ENCODE measurements around the gene VWA5A. TPM values are rescaled to one million over a fixed set of nuclear protein-coding genes. Genes with fewer than 3 reads are reported as not detected.

Gene VWA5A
- total RNA-seq, 1 donor from 2014 or later: 7.6 TPM

GRCh38 chr11:124113890-124114289 is 1.4 kb upstream of the VWA5A start:
- H3K4me3 ChIP-seq: no peak overlapping the region
- DNase-seq (ENCODE audit: low spot score in 2 of 2): no peak
- intact Hi-C loops (cut with DNase I): loop anchor here (2.0 to 10.0 kb wide), 5 partner anchors 81 to 2001 kb away; partner anchors contain the start of genes SIAE, SPA17, STT3A and TMEM218
- no peak overlapping the region for H3K27ac ChIP-seq
- no peaks in the 10 kb centered on the region for H3K27me3 ChIP-seq
- no peak for TF ChIP-seq CTCF (IDR thresholded peaks at IDR 0.05)
- H3K4me1 ChIP-seq: peaks cover 0 to 6% of the 10 kb centered on the region in 2 donors
- H3K9me3 ChIP-seq: no peaks in the 10 kb centered on the region
- H3K36me3 ChIP-seq: peaks cover 14 to 15% of the 10 kb centered on the region in 2 donors

GRCh38 chr11:124115782-124116616 is 749 bp downstream of the VWA5A start:
- no peaks in the 10 kb centered on the region for H3K9me3 ChIP-seq
- H3K4me1 ChIP-seq: peaks cover 0 to 6% of the 10 kb centered on the region in 2 donors
- peaks cover 26 to 36% of the 10 kb centered on the region in 2 donors for H3K36me3 ChIP-seq
- H3K4me3 ChIP-seq: peak overlapping the region; percentile 49 to 72
- H3K27me3 ChIP-seq: no peaks in the 10 kb centered on the region
- no peak for TF ChIP-seq CTCF (IDR thresholded peaks at IDR 0.05)
- H3K27ac ChIP-seq: peak overlapping the region; percentile 57 to 61
- intact Hi-C loops (cut with DNase I): loop anchor here (2.0 to 10.0 kb wide), 5 partner anchors 79 to 1999 kb away; partner anchors contain the start of genes SIAE, SPA17, STT3A and TMEM218
- no peak for DNase-seq (ENCODE audit: low spot score in 2 of 2)

- no peak for TF ChIP-seq CTCF (IDR thresholded peaks at IDR 0.05)
- Histone ChIP-seq H3K27me3 (no peaks in the 10 kb centered on the region), H3K27ac (no peak overlapping the region), H3K36me3 (peaks cover 48 to 61% of the 10 kb centered on the region in 2 donors), H3K9me3 (no peaks in the 10 kb centered on the region), H3K4me3 (no peak overlapping the region), H3K4me1 (peaks cover 0 to 6% of the 10 kb centered on the region in 2 donors)
- intact Hi-C loops (cut with DNase I): loop anchor here (10.0 kb wide), 4 partner anchors 556 to 1996 kb away; partner anchors contain the start of genes SIAE, SPA17, STT3A and TMEM218
- no peak for DNase-seq (ENCODE audit: low spot score in 2 of 2)
Observed at GRCh38 chr11:124119103-124119502, 3.9 kb downstream of the VWA5A start.

- no peak overlapping the region for H3K4me3 ChIP-seq
- peaks cover 63 to 73% of the 10 kb centered on the region in 2 donors for H3K36me3 ChIP-seq
- H3K27ac ChIP-seq: no peak overlapping the region
- no peaks in the 10 kb centered on the region for H3K27me3 ChIP-seq
- DNase-seq (ENCODE audit: low spot score in 2 of 2): no peak
- intact Hi-C loops (cut with DNase I): no loop called here
- H3K4me1 ChIP-seq: peaks cover 0 to 3% of the 10 kb centered on the region in 2 donors
- no peak for TF ChIP-seq CTCF (IDR thresholded peaks at IDR 0.05)
- H3K9me3 ChIP-seq: no peaks in the 10 kb centered on the region
Observed at GRCh38 chr11:124120891-124121290, 5.6 kb downstream of the VWA5A start.

- no peak overlapping the region for H3K4me3 ChIP-seq
- H3K9me3 ChIP-seq: no peaks in the 10 kb centered on the region
- H3K27ac ChIP-seq: no peak overlapping the region
- no peaks in the 10 kb centered on the region for H3K4me1 ChIP-seq
- DNase-seq (ENCODE audit: low spot score in 2 of 2): no peak
- intact Hi-C loops (cut with DNase I): no loop called here
- peaks cover 70 to 73% of the 10 kb centered on the region in 2 donors for H3K36me3 ChIP-seq
- no peaks in the 10 kb centered on the region for H3K27me3 ChIP-seq
- TF ChIP-seq CTCF (IDR thresholded peaks at IDR 0.05): no peak
Observed at GRCh38 chr11:124122123-124122522, 6.9 kb downstream of the VWA5A start.

All from ascending aorta (tissue), 2 donors.